ENCODE data around the gene ABTB2.

GRCh38 chr11:34207487-34208180, 150.2 kb downstream of the ABTB2 start:
- TF ChIP-seq CTCF (optimal IDR thresholded peaks at IDR 0.05 in 1 of 3, IDR thresholded peaks at IDR 0.05 in 1 of 3, conservative IDR thresholded peaks at IDR 0.05 in 1 of 3; ENCODE audit: extremely low read depth in 1 of 3, insufficient read depth in 2 of 3, low read length in 3 of 3) (no peak), EZH2 (IDR thresholded peaks at IDR 0.05; ENCODE audit: low read length) (no peak)

All from keratinocyte (primary cell).